Measurements from ENCODE around the gene TMSB15A. TPM values are rescaled to one million over a fixed set of nuclear protein-coding genes. Genes with fewer than 3 reads are reported as not detected.
"Not testable (repeated sequence)": the region's sequence is repeated elsewhere in the genome, so short reads cannot be mapped to it uniquely, and the experiment has no call there.

Gene TMSB15A
- total RNA-seq, 1 donor from 2014 or later = 6.2 TPM

DNA sequence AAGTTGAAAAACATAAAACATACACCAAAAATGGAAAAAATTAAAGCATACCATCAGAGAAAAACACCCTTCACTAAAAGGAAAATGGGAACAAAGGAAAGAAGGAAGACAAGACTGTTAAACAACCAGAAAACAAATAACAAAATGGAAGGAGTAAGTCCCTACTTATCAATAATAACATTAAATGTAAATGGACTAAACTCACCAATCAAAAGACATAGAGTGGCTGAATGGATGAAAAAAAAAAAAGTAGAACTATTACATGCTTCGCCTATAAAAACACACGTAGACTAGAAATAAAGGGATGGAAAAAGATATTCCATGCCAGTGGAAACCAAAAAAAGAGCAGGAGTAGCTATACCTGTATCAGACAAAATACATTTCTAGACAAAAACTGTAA is 19.4 kb upstream of the TMSB15A start:
- TF ChIP-seq, protein P1, sequence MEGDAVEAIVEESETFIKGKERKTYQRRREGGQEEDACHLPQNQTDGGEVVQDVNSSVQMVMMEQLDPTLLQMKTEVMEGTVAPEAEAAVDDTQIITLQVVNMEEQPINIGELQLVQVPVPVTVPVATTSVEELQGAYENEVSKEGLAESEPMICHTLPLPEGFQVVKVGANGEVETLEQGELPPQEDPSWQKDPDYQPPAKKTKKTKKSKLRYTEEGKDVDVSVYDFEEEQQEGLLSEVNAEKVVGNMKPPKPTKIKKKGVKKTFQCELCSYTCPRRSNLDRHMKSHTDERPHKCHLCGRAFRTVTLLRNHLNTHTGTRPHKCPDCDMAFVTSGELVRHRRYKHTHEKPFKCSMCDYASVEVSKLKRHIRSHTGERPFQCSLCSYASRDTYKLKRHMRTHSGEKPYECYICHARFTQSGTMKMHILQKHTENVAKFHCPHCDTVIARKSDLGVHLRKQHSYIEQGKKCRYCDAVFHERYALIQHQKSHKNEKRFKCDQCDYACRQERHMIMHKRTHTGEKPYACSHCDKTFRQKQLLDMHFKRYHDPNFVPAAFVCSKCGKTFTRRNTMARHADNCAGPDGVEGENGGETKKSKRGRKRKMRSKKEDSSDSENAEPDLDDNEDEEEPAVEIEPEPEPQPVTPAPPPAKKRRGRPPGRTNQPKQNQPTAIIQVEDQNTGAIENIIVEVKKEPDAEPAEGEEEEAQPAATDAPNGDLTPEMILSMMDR (IDR thresholded peaks at IDR 0.05; ENCODE audit: insufficient read depth, low read length, poor library complexity, severe bottlenecking) = no peak

DNA sequence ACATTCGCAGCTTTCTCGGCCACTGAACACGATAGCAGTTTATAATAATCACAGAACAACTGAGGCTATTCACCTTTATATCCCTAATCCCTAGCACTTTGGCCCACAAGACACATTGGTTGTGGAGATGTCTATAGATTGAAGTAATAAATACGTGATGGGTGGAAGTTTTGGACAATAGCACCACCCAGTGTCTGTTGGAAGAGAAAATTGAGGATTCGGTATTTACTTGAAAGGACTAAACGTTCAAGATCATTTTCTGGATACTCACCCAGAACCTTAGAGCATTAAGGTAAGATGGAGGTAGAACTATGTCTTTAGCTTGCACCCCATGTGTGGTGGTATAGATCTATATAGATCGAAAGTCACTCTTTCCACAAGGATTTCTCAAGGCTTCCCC is 787 bp upstream of the TMSB15A start:
- no peak for DNase-seq (ENCODE audit: low read depth)
- TF ChIP-seq, protein P1 (IDR thresholded peaks at IDR 0.05; ENCODE audit: insufficient read depth, low read length, poor library complexity, severe bottlenecking) = no peak

More for the DNA sequence above, 19.4 kb upstream of the TMSB15A start:
- H3K27me3 ChIP-seq (ENCODE audit: control insufficient read depth, insufficient read depth, low read length) = no peaks in the 10 kb centered on the region
- H3K4me3 ChIP-seq (ENCODE audit: low read depth, low read length) = no peak overlapping the region
- H3K36me3 ChIP-seq (ENCODE audit: control insufficient read depth, insufficient read depth, low read length) = no peaks in the 10 kb centered on the region
- no peak for DNase-seq (ENCODE audit: low read depth)

DNA sequence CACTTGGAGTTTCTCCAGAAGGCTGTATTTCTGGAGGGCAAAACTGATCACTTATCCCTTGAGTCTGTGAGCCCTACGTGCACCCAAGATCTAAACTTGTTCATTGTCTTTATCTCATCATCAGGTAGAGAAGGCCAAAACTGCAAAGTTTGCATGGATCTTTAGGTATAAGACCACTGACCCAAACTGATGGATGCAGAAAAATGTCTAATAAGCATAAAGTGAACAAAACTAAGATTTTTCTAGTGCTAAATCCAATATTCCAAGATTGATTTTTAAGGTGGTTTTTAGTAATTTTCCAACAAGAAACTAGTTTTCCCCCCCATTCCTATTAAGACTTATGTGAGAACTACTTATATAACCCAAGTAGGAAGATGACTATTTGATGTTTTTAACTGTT is 2.0 kb downstream of the TMSB15A start:
- no peak for DNase-seq (ENCODE audit: low read depth)
- H3K4me3 ChIP-seq (ENCODE audit: low read depth, low read length) = no peak overlapping the region
- TF ChIP-seq, protein P1 (IDR thresholded peaks at IDR 0.05; ENCODE audit: insufficient read depth, low read length, poor library complexity, severe bottlenecking) = no peak
- H3K27me3 ChIP-seq (ENCODE audit: control insufficient read depth, insufficient read depth, low read length) = no peaks in the 10 kb centered on the region
- H3K36me3 ChIP-seq (ENCODE audit: control insufficient read depth, insufficient read depth, low read length) = no peaks in the 10 kb centered on the region

More for the DNA sequence above, 787 bp upstream of the TMSB15A start:
- Histone ChIP-seq H3K4me3 (ENCODE audit: low read depth, low read length) (no peak overlapping the region), H3K27me3 (ENCODE audit: control insufficient read depth, insufficient read depth, low read length) (no peaks in the 10 kb centered on the region), H3K36me3 (ENCODE audit: control insufficient read depth, insufficient read depth, low read length) (no peaks in the 10 kb centered on the region)

DNA sequence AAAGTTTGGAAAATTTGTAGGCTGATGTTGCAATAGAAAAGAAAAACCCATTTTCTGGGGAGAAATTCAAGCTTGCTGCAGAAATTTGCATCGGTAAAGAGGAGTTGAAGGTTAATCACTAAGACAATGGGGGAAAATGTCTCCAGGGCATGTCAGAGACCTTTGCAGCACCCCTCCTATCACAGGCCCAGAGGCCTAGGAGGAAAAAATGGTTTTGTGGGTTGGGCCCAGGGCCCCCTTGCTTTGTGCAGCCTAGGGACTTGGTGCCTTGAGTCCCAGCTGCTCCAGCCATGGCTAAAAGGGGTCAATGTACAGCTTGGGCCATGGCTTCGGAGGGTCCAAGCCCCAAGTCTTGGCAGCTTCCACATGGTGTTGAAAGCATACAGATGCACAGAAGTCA is 17.8 kb downstream of the TMSB15A start:
- TF ChIP-seq, protein P1 (IDR thresholded peaks at IDR 0.05; ENCODE audit: insufficient read depth, low read length, poor library complexity, severe bottlenecking) = no peak
- Histone ChIP-seq H3K4me3 (ENCODE audit: low read depth, low read length) (no peak overlapping the region), H3K36me3 (ENCODE audit: control insufficient read depth, insufficient read depth, low read length) (no peaks in the 10 kb centered on the region), H3K27me3 (ENCODE audit: control insufficient read depth, insufficient read depth, low read length) (no peaks in the 10 kb centered on the region)
- no peak for DNase-seq (ENCODE audit: low read depth)

DNA sequence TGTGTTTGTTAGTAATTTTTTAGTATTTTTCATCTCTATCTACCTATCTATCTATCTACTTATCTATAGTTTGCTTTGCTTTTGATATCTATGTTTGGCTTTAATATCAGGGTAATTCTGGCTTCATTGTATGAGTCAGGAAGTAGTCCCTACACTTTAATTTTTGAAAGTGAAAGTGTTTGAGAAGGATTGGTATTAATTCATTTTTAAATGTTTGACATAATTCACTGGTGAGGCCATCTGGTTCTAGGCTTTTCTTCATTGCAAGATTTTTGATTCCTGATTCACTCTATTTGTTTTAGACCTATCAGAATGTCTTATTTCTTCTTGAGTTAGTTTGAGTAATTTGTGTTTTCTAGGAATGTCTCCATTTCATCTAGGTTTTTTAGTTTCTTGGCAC is 24.8 kb downstream of the TMSB15A start:
- no peaks in the 10 kb centered on the region for H3K36me3 ChIP-seq (ENCODE audit: control insufficient read depth, insufficient read depth, low read length)
- TF ChIP-seq, protein P1 (IDR thresholded peaks at IDR 0.05; ENCODE audit: insufficient read depth, low read length, poor library complexity, severe bottlenecking) = no peak
- DNase-seq (ENCODE audit: low read depth) = no peak
- H3K27me3 ChIP-seq (ENCODE audit: control insufficient read depth, insufficient read depth, low read length) = no peaks in the 10 kb centered on the region
- H3K4me3 ChIP-seq (ENCODE audit: low read depth, low read length) = no peak overlapping the region

DNA sequence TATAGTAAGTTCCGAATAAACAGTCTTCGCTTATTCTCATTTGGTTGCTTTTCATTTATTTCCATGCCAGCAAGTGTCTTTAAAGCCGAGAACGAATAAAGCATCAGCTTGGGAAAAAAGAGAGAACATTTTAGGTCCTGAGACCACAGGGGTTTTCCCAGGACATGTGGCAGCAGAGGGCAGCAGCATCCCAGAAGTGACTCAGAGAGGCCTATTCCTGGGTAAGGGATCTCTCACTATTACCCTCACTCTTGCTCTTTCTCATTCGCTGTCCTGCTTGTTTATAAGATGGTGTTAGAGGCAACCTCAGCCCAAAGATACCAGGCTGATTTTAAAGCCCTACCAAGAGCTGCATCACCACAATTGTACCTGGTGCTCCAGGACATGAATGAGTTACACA is 37.8 kb downstream of the TMSB15A start:
- not testable (repeated sequence) for H3K36me3 ChIP-seq (ENCODE audit: control insufficient read depth, insufficient read depth, low read length); DNase-seq (ENCODE audit: low read depth); H3K27me3 ChIP-seq (ENCODE audit: control insufficient read depth, insufficient read depth, low read length); H3K4me3 ChIP-seq (ENCODE audit: low read depth, low read length)

DNA sequence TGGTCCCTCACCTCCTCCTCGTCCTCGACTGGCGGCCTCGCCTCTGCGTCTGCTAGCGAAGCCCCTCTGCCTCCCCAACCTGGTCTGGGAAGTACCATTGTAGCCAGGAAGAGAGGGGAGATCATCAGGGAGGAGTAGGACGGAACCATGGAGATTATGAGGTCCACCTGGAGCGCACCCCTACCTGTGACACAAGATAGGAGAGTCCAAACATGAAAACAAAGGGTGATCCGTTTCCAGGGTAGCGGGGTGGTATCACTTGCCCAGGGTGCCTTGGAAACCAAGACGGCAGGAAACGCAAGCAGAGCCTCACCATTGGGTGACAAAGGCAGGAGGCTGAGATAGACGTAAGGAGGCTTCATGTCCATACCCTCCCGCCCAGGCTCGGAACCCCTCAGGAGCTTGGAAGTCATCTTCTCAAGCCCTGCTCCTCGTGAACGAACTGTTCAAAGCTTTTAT is 44.7 kb downstream of the TMSB15A start, which contains the start of gene TCP11X2:
Gene TCP11X2, minus strand, starts transcription at position 51 of the 459 bp plus-strand sequence.
- H3K4me3 ChIP-seq (ENCODE audit: low read depth, low read length); H3K27me3 ChIP-seq (ENCODE audit: control insufficient read depth, insufficient read depth, low read length); DNase-seq (ENCODE audit: low read depth); H3K36me3 ChIP-seq (ENCODE audit: control insufficient read depth, insufficient read depth, low read length): not testable (repeated sequence)

DNA sequence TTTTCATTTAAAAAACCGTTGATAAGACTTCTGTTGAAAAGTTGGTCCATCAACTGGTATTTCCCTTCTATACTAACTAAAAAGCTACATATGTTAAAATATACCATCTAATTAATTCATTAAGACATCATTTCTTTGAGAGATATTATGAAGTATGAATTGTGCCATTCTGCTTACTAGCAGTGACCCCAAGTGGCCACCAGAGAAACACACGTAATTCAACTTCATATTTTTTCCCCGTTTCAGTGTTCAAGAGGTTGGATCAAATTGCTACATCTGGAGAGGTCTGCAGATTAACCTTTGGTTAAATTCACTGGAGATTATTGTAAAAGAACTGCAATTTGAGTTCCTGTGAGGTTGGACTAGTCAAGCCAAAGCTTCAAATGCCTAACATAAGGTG is 46.3 kb downstream of the TMSB15A start:
- H3K27me3 ChIP-seq (ENCODE audit: control insufficient read depth, insufficient read depth, low read length); DNase-seq (ENCODE audit: low read depth); H3K4me3 ChIP-seq (ENCODE audit: low read depth, low read length); H3K36me3 ChIP-seq (ENCODE audit: control insufficient read depth, insufficient read depth, low read length): not testable (repeated sequence)
